NCI-H2227 (cell line): ENCODE results near the gene FOXA2.
"Not testable (repeated sequence)": the region's sequence is repeated elsewhere in the genome, so short reads cannot be mapped to it uniquely, and the experiment has no call there.

Source experiments
- DNase-seq: peaks from one replicate; lab custom pipeline; 2025; ENCODE audit not compliant: unreplicated experiment; lab: John Stamatoyannopoulos, UW

FOXA2 gene

DNA sequence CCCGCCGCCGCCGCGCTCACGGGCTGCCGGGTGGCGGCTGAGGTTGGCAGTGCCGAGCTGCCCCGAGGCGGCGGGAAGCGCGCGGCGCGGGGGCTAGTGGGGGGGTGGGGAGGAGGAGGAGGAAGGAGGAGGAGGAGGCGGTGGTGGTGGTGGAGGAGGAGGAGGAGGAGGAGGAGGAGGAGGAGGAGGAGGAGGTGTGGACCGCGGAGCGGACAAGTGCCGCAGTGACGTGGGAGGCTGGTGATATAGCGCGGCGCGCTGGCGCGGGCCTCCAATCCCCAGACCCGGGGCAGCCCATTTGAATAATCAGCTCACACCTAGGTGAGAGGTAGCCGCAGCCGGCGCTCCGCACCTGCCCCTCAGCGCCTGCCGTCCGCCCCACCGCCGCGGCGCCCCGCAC lies at the start of gene FOXA2:
Gene FOXA2, minus strand, starts transcription at position 51 of the 400 bp plus-strand sequence. CDS start 294 bp downstream, outside the sequence.
- DNase-seq, result no peak

GRCh38 chr20:22630701-22631100 lies 46.3 kb upstream of the FOXA2 start:
- DNase-seq, result no peak

GRCh38 chr20:22629927-22630326 lies 45.6 kb upstream of the FOXA2 start:
- no peak for DNase-seq

GRCh38 chr20:22629447-22629846 lies 45.1 kb upstream of the FOXA2 start:
- DNase-seq, result no peak

DNA sequence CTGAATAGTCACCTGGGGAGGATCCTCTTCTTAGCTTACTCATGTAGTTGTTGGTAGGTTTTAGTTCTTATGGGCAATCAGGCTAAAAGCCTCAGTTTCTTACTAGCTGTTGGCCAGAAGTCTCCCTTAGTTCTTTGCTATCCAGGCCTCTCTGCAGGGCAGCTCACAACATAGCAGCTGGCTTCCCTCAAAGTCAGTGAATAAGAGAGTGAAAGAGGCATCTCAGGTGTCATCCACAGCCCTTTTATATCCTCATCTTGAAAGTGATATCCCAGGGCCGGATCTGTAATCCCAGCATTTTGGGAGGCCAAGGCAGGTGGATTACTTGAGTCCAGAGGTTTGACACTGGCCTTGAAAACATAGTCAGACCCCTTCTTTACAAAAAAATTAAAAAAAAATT lies 42.1 kb upstream of the FOXA2 start:
- no peak for DNase-seq

GRCh38 chr20:22623211-22623610 lies 38.8 kb upstream of the FOXA2 start:
- no peak for DNase-seq

GRCh38 chr20:22620342-22620741 lies 36.0 kb upstream of the FOXA2 start:
- no peak for DNase-seq

DNA sequence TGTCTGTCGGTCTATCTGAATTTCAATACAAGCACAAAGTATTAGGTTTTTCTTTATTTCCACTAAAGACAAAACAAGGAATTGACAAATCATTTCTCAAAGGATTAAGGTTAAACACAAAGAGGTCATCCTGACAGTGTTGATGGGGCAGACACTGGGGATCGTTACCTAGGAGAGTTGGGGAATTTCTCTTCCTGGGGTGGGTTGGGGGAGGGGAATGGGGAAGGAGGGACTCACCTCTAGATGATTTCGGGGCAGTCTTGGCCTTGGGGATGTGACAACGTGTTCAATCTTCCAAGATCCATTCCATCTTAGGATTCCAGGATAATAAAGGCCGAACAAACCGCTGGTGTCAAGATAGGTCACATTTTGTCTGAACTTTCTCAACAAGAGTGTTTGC lies 35.4 kb upstream of the FOXA2 start:
- no peak for DNase-seq

DNA sequence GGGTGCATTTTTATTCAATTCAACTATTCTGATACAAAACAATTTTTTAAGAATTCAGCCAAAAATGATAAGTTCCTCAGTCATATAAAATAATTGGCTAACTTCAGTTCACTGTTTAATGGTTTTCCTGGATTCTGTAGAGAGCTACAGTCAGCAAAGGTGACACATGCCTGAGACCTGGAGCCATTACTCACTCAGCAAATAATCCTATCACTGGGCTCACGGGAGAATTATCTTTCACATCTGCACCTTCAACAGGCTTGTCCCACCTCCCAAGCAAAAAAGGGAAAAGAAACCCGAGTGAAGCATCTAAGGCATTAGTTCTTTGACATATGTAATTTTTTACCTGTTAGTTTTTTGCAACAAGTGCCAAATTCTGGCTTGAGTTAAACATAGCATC lies 34.9 kb upstream of the FOXA2 start:
- DNase-seq, result no peak

GRCh38 chr20:22617160-22617559 lies 32.8 kb upstream of the FOXA2 start:
- DNase-seq, result no peak

GRCh38 chr20:22616551-22616950 lies 32.2 kb upstream of the FOXA2 start:
- DNase-seq, result no peak

DNA sequence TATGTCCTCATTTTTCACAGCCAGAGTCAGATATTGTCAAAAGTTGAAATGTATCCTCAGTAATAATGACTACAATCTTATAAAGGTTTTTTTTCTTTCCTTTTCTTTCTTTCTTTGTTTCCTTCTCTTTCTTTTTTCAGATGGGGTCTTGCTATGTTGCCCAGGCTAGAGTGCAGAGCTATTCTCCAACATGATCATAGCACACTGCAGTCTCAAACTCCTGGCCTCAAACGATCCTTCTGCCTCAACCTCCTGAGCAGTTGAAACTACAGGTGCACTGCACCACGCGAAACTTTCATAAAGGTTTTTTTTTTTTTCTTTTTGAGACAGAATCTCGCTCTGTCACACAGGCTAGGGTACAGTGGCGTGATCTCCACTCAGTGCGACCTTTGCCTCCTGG lies 31.1 kb upstream of the FOXA2 start:
- no peak for DNase-seq

DNA sequence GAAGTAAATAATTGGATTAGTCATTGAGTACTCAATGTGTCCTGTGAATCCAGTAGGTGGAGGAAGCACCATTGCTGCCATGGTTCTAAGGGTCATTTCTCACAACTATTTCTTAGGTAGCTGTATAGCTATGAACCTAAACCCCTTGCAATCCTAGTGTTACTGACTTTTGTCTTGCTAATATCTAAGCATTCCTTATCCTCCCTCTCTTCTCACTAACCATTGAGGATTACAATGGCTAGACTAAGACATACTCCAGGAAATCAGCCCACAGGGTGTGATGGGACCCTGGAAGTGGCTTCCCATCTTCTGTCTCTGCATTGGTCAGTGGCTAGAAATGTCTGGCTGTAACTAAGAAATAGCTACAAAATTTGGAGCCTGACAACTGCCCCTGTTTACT lies 27.3 kb upstream of the FOXA2 start:
- DNase-seq, result no peak

DNA sequence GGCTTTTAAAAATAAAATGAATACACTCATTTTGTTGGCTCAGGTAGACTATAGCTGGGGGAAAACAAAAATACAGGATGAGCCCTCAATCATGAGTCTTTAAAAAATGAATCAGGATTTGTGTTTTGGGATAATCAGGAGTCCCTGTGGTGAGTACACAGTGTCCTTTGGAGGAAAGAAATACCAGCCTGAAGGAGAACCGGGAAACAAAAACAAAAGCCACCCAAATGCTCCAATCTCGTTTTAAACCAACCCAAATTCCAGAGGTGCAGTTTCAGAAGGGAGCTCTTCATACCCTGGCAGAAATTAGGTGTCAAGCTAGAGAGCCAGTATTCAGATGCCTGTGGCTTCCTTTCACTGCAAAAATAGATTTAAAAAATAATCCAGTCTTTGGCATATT lies 23.3 kb upstream of the FOXA2 start:
- no peak for DNase-seq

- DNase-seq, result no peak
Measured at GRCh38 chr20:22604815-22605214, 20.4 kb upstream of the FOXA2 start.

DNA sequence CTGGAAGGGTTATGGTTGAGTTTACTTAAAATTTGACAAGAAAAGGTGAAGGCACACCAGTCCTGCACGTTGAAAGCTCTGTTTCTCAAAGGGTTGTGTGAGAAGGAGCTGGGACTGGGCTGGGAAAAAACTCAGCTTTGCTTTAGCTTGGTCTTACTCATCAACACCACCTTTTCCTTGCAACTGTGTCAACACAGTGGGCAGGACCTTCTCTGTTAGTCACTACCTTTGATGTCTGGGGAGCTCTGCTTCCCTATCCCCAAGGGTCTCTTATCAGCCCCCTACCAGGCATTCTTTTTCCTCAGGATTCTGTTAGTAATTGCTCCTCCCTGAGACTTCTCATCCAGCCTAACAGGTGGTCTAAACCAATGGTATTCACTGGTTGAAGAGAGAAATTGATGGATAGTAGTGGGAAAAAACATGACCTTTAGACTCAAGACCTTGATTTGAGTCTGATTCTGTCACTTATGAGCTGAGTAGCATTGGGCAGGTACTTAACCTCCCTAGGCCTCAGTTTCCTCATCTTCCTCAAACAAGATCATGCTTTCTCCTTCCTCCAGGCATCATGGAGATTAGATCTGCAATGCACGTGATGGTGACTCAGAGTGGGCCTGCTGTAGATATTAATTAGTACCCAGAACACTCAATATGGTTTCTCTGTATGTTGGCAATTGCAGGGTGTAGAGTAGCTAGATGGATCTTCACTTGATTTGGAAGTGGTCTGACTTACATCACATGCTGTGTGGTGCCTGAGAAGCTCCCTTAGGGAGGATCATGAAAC lies 17.2 kb upstream of the FOXA2 start:
- no peak for DNase-seq

- not testable (repeated sequence) for DNase-seq
Measured at GRCh38 chr20:22599258-22599657, 14.9 kb upstream of the FOXA2 start.

GRCh38 chr20:22597303-22597702 lies 12.9 kb upstream of the FOXA2 start:
- DNase-seq, result no peak

GRCh38 chr20:22590662-22591061 lies 6.3 kb upstream of the FOXA2 start:
- DNase-seq, result no peak

- DNase-seq, result no peak
Measured at GRCh38 chr20:22586645-22587310, 2.4 kb upstream of the FOXA2 start.

DNA sequence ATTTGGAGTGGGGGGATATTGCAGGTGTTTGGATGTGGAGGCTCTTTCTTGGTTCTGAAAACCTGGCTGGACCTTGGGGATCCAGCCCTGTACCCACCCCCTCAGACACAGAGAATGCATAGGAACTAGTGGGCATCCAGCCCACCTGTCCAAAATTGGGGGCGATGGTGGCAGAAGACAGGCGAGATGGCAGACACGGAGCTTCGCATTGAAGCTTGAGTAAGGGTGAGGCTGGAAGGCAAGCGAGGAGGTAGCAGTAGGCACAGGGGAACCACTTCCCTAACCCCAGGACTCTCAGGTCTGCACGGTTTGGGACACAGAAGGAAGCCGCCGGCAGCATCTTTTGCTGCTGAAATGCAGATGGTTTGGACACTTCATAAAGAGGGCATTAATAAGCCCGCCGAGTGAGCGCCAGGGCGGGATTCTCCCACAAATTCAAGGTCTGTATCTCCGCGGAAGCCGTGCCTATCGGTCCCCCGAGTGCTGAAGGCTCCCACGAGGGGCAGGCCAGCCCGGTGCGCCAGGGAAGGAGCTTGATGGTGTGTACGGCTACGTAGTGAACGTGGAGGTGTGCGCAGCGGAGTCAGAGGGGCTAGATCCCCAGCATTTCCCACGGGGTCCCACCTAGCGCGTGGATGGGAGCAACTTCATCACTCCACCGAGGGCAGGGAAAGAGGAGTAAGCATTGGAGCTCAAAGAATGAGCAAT lies 1.6 kb upstream of the FOXA2 start:
- no peak for DNase-seq
